K562 (cell line): ENCODE data around the gene CIAPIN1. TPM values are rescaled to one million over a fixed set of nuclear protein-coding genes. Genes with fewer than 3 reads are reported as not detected.

Experiments
- ATF7 ChIP-seq: fragments of 450-650 bp; IDR thresholded peaks from 2 replicates; pipeline ENCODE4 v1.7.1; 2014; ENCODE audit warnings: mild to moderate bottlenecking, moderate library complexity
- CBFA2T2 ChIP-seq: fragments of 450-650 bp; conservative IDR thresholded peaks from 2 replicates; pipeline ENCODE4 v1.6.1; 2017; ENCODE audit warnings: mild to moderate bottlenecking
- CBX5 ChIP-seq: IDR thresholded peaks from 2 replicates; pipeline ENCODE4 v1.6.1; 2014; ENCODE audit warnings: low read depth, borderline replicate concordance
- CHAMP1 ChIP-seq: fragments of 450-650 bp; IDR thresholded peaks from 2 replicates; pipeline ENCODE4 v1.6.1; 2016; ENCODE audit warnings: mild to moderate bottlenecking
- COPS2 ChIP-seq: fragments of 450-650 bp; conservative IDR thresholded peaks from 2 replicates; pipeline ENCODE4 v1.6.1; 2016; ENCODE audit warnings: mild to moderate bottlenecking, moderate library complexity
- DIDO1 ChIP-seq: fragments of 450-650 bp; IDR thresholded peaks from 2 replicates; pipeline ENCODE4 v1.6.1; 2016; ENCODE audit warnings: low read depth, missing biosample characterization, missing genetic modification characterization
- FOXK2 ChIP-seq, 2 experiments: fragments of 450-650 bp; IDR thresholded peaks in 1 of 2; conservative IDR thresholded peaks in 1 of 2; 2 replicates each; pipeline ENCODE4 v1.6.1; 2016; ENCODE audit warnings: low read depth in 2 of 2, mild to moderate bottlenecking in 1 of 2
- FOXP1 ChIP-seq: sonication (generic); formaldehyde crosslinking; IDR thresholded peaks from 2 replicates; pipeline ENCODE4 v1.8.0; 2022; ENCODE audit warnings: mild to moderate bottlenecking, missing genetic modification reagents
- HLTF ChIP-seq: fragments of 450-650 bp; IDR thresholded peaks from 2 replicates; pipeline ENCODE4 v1.6.1; 2016
- MXI1 ChIP-seq: IDR thresholded peaks from 2 replicates; pipeline ENCODE4 v1.6.1; 2011; ENCODE audit warnings: low read depth, mild to moderate bottlenecking, improper control_type of control experiment, low read length
- PRPF4 ChIP-seq: fragments of 200-400 bp; formaldehyde crosslinking; IDR thresholded peaks from one replicate; pipeline ENCODE4 v1.6.1; 2017; ENCODE audit warnings: low read length, low read depth, mild to moderate bottlenecking; ENCODE audit not compliant: insufficient read depth, poor library complexity, severe bottlenecking
- SMAD1 ChIP-seq: fragments of 150-350 bp; IDR thresholded peaks from 2 replicates; pipeline ENCODE4 v1.6.1; 2014; ENCODE audit warnings: low read length, low read depth; ENCODE audit not compliant: partially characterized antibody
- SMARCA4 ChIP-seq: fragments of 450-650 bp; IDR thresholded peaks from 2 replicates; pipeline ENCODE4 v1.6.1; 2016
- TFE3 ChIP-seq: fragments of 450-650 bp; formaldehyde crosslinking; IDR thresholded peaks from 2 replicates; pipeline ENCODE4 v1.4.0; 2020; ENCODE audit warnings: mild to moderate bottlenecking, mixed read lengths
- THAP12 ChIP-seq: fragments of 250-450 bp; sonication (Bioruptor Pico); IDR thresholded peaks from 2 replicates; pipeline ENCODE4 v1.9.0; 2021; ENCODE audit warnings: mild to moderate bottlenecking, inconsistent platforms
- ZBTB11 ChIP-seq, 3 experiments: fragments of 200-800 bp in 1 of 3; fragments of 250-450 bp in 1 of 3; fragments of 450-650 bp in 1 of 3; sonication (Bioruptor Pico) in 1 of 3; sonication (Bioruptor generic) in 1 of 3; formaldehyde crosslinking in 1 of 3; IDR thresholded peaks; 2 replicates each; pipeline versions ENCODE4 v1.6.1 to v1.8.0; 2016 to 2022; ENCODE audit warnings: mild to moderate bottlenecking in 2 of 3, missing genetic modification characterization in 2 of 3, missing compliant biosample characterization in 1 of 3, moderate library complexity in 1 of 3
- ZNF24 ChIP-seq: fragments of 450-650 bp; IDR thresholded peaks from 2 replicates; pipeline ENCODE4 v1.6.1; 2016
- ZSCAN32 ChIP-seq: fragments of 450-650 bp; formaldehyde crosslinking; IDR thresholded peaks from 2 replicates; pipeline ENCODE4 v1.4.0; 2020; ENCODE audit warnings: mild to moderate bottlenecking, moderate library complexity
- polyA plus RNA-seq, 8 experiments: library from polyadenylated mRNA; depleted of rRNA in 4 of 8; stranded (reverse) in 5 of 8; unstranded in 3 of 8; fragments of >200 nt; fragmentation: Nextera tagmentation in 2 of 8; fragmentation: Illumina TruSeq in 1 of 8; extraction: Ambion mirVana in 2 of 8; extraction: Trizol in 1 of 8; gene quantifications; 2 replicates each; pipeline versions ENCODE4 v1.2.1 to v1.2.3, GENCODE V29; 2011 to 2014; ENCODE audit warnings: inconsistent platforms in 1 of 8, missing spikeins in 1 of 8
- total RNA-seq, 7 experiments: library from RNA; depleted of rRNA in 6 of 7; stranded (reverse); fragments of >200 nt in 6 of 7; fragmentation: Illumina TruSeq in 2 of 7; extraction: Trizol in 2 of 7; gene quantifications; 2 replicates each; pipeline versions ENCODE4 v1.2.1 to v1.2.3, GENCODE V29; 2011 to 2021; ENCODE audit warnings: low replicate concordance in 1 of 7

The CIAPIN1 gene
- total and polyA plus RNA-seq, 9 of the 15 experiments (the other 6 are each of a cell fraction or from before 2014, with no cell fraction given): 71.8 to 263 (median 95.7) TPM

GRCh38 chr16:57462209-57462977 lies 15.2 kb upstream of the CIAPIN1 start, which contains the start of gene POLR2C (continued):
- peak in 1 of 3 experiments; percentile 49; a peak in 1 of 6 replicates for TF ChIP-seq ZBTB11 (CRISPR knock-in tag; IDR thresholded peaks at IDR 0.05)
- peak; percentile 99 for TF ChIP-seq THAP12 (CRISPR knock-in tag)
- TF ChIP-seq CHAMP1: peak; percentile 66
- peak in 1 of 2 experiments; percentile 51; a peak in 2 of 4 replicates for TF ChIP-seq FOXK2 (conservative IDR thresholded peaks at IDR 0.05 in 1 of 2, IDR thresholded peaks at IDR 0.05 in 1 of 2; ENCODE audit: low read depth in 2 of 2)
- peak; percentile 76 for TF ChIP-seq ZNF24
- TF ChIP-seq FOXP1 (CRISPR knock-in tag): no peak
- peak; percentile 66; the same call in 1 of the 2 replicates for TF ChIP-seq DIDO1 (tag)
- TF ChIP-seq SMAD1: peak; percentile 73
- TF ChIP-seq CBFA2T2: no peak
- TF ChIP-seq ZSCAN32: 0 out of 2 replicates have a peak, but pooled peaks have one; percentile 5
- no peak for TF ChIP-seq COPS2
- TF ChIP-seq ATF7: peak; percentile 76
- TF ChIP-seq MXI1: no peak
- TF ChIP-seq PRPF4: no peak
- TF ChIP-seq TFE3: no peak
- no peak for TF ChIP-seq SMARCA4
- TF ChIP-seq CBX5: no peak
- no peak for TF ChIP-seq HLTF
